ENCODE results near the gene CXCL11.

The CXCL11 gene

DNA sequence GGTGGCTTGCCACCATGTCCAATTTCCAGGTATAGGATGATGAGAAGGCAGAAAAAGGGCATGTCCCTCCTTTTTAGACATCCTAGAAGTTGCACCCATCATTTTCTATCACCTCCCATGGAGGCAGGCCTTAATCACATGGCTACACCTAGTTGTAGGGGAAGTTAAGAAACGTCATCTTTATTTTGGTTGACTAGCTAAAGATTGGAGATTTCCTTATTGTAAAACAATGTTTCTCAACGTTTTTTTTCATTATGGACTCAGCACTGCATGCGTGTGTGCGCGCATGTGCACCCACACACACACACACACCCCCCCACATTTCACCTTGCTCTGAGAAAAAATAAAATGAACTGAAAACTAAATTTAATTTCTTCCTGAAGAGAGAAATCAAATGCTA is 26.6 kb downstream of the CXCL11 start:
- TF ChIP-seq TEAD4 (IDR thresholded peaks at IDR 0.05): no peak
- TF ChIP-seq TAF1 (IDR thresholded peaks at IDR 0.05; ENCODE audit: low read depth): no peak
- no peak for TF ChIP-seq FOXM1 (IDR thresholded peaks at IDR 0.05; ENCODE audit: borderline replicate concordance, low read depth)
- no peak for TF ChIP-seq ZBTB7A (IDR thresholded peaks at IDR 0.05; ENCODE audit: low read depth)
- TF ChIP-seq, protein P1, sequence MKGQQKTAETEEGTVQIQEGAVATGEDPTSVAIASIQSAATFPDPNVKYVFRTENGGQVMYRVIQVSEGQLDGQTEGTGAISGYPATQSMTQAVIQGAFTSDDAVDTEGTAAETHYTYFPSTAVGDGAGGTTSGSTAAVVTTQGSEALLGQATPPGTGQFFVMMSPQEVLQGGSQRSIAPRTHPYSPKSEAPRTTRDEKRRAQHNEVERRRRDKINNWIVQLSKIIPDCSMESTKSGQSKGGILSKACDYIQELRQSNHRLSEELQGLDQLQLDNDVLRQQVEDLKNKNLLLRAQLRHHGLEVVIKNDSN (IDR thresholded peaks at IDR 0.05): no peak
- TF ChIP-seq, protein P2, sequence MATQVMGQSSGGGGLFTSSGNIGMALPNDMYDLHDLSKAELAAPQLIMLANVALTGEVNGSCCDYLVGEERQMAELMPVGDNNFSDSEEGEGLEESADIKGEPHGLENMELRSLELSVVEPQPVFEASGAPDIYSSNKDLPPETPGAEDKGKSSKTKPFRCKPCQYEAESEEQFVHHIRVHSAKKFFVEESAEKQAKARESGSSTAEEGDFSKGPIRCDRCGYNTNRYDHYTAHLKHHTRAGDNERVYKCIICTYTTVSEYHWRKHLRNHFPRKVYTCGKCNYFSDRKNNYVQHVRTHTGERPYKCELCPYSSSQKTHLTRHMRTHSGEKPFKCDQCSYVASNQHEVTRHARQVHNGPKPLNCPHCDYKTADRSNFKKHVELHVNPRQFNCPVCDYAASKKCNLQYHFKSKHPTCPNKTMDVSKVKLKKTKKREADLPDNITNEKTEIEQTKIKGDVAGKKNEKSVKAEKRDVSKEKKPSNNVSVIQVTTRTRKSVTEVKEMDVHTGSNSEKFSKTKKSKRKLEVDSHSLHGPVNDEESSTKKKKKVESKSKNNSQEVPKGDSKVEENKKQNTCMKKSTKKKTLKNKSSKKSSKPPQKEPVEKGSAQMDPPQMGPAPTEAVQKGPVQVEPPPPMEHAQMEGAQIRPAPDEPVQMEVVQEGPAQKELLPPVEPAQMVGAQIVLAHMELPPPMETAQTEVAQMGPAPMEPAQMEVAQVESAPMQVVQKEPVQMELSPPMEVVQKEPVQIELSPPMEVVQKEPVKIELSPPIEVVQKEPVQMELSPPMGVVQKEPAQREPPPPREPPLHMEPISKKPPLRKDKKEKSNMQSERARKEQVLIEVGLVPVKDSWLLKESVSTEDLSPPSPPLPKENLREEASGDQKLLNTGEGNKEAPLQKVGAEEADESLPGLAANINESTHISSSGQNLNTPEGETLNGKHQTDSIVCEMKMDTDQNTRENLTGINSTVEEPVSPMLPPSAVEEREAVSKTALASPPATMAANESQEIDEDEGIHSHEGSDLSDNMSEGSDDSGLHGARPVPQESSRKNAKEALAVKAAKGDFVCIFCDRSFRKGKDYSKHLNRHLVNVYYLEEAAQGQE (IDR thresholded peaks at IDR 0.05; ENCODE audit: low read depth): no peak
- no peak for TF ChIP-seq EGR1 (IDR thresholded peaks at IDR 0.05)
- TF ChIP-seq, protein P3, sequence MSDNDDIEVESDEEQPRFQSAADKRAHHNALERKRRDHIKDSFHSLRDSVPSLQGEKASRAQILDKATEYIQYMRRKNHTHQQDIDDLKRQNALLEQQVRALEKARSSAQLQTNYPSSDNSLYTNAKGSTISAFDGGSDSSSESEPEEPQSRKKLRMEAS (IDR thresholded peaks at IDR 0.05): no peak
- TF ChIP-seq CREB1 (IDR thresholded peaks at IDR 0.05; ENCODE audit: low read depth): no peak
- TF ChIP-seq NFIC (IDR thresholded peaks at IDR 0.05): no peak
- TF ChIP-seq EP300 (IDR thresholded peaks at IDR 0.05; ENCODE audit: borderline replicate concordance): no peak

DNA sequence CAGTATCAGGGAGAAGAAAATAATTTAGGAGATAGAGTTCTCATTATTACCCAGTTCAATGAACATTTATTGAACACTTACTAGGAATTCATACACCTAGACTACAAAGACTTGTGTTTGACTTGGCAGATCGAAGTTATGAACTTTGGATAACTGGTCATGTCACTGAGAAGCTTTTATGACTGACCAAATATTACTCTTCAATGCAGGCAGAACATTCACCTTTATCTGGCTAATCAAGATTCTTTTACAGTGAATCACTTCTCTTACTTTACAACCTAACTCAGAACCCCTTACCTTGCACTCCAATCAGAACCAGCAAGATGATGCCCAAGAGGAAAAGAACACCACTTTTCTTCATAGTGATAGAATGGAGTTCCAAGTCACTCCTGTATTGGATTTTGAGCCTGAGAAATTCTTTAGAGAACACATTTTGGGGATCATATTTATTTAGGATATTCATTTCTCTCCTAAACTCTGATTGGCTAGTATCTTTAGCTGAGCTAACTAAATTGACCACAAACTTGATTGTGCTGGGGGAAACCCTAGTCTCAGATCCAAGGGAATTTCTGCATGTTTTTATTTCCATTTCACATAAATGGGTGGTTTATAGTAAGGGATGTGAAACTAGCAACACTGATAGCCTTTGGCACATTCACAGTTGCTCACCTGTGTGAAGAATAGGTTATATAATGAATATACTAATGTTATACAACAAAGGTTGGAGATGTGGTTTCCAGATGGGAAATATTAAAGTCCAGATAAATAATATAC is 28.6 kb downstream of the CXCL11 start, which contains the start of gene CXCL9:
Gene CXCL9, minus strand, starts transcription at position 421 of the 774 bp plus-strand sequence. Its CDS starts 60 bp downstream, at position 361.
- TF ChIP-seq TEAD4 (IDR thresholded peaks at IDR 0.05): no peak
- no peak for TF ChIP-seq EP300 (IDR thresholded peaks at IDR 0.05; ENCODE audit: borderline replicate concordance)
- TF ChIP-seq NFIC (IDR thresholded peaks at IDR 0.05): no peak
- TF ChIP-seq, protein P3 (IDR thresholded peaks at IDR 0.05): no peak
- TF ChIP-seq, protein P2 (IDR thresholded peaks at IDR 0.05; ENCODE audit: low read depth): no peak
- no peak for TF ChIP-seq CREB1 (IDR thresholded peaks at IDR 0.05; ENCODE audit: low read depth)
- TF ChIP-seq TCF12 (IDR thresholded peaks at IDR 0.05; ENCODE audit: low read depth): no peak
- TF ChIP-seq, protein P1 (IDR thresholded peaks at IDR 0.05): no peak
- TF ChIP-seq TAF1 (IDR thresholded peaks at IDR 0.05; ENCODE audit: low read depth): no peak
- no peak for TF ChIP-seq FOXM1 (IDR thresholded peaks at IDR 0.05; ENCODE audit: borderline replicate concordance, low read depth)
- TF ChIP-seq CEBPB (IDR thresholded peaks at IDR 0.05): no peak
- no peak for TF ChIP-seq YY1 (IDR thresholded peaks at IDR 0.05; ENCODE audit: low read depth)
- no peak for TF ChIP-seq EGR1 (IDR thresholded peaks at IDR 0.05)
- no peak for TF ChIP-seq ZBTB7A (IDR thresholded peaks at IDR 0.05; ENCODE audit: low read depth)
- no peak for TF ChIP-seq RAD21 (IDR thresholded peaks at IDR 0.05; ENCODE audit: low read depth)

DNA sequence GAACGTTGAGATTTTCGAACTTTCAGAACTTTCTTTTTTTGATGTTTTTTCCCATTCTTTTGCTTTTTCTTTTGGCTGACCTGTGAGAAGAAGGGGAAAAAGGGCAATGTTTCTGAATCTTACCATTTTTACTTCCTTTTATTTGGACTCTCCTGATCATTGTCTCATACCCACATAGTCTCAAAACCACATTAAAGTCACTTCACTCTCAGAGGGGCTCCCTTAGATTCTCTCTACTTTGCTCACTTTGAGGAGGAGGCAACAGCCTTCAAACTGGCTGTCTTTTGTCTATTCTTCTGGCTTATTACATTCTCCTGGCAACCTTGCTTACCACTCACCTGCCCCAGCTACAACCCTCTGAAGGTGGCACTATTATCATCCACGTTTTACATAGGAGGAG is 32.2 kb downstream of the CXCL11 start:
- TF ChIP-seq CREB1 (IDR thresholded peaks at IDR 0.05; ENCODE audit: low read depth) (no peak), EP300 (IDR thresholded peaks at IDR 0.05; ENCODE audit: borderline replicate concordance) (no peak), TAF1 (IDR thresholded peaks at IDR 0.05; ENCODE audit: low read depth) (no peak), TCF12 (IDR thresholded peaks at IDR 0.05; ENCODE audit: low read depth) (no peak), RAD21 (IDR thresholded peaks at IDR 0.05; ENCODE audit: low read depth) (no peak), TEAD4 (IDR thresholded peaks at IDR 0.05) (no peak), FOXM1 (IDR thresholded peaks at IDR 0.05; ENCODE audit: borderline replicate concordance, low read depth) (no peak), CEBPB (IDR thresholded peaks at IDR 0.05) (no peak), NFIC (IDR thresholded peaks at IDR 0.05) (no peak), EGR1 (IDR thresholded peaks at IDR 0.05) (no peak), YY1 (IDR thresholded peaks at IDR 0.05; ENCODE audit: low read depth) (no peak), ZBTB7A (IDR thresholded peaks at IDR 0.05; ENCODE audit: low read depth) (no peak)
- TF ChIP-seq, protein P3 (IDR thresholded peaks at IDR 0.05): no peak
- TF ChIP-seq, protein P1 (IDR thresholded peaks at IDR 0.05): no peak
- TF ChIP-seq, protein P2 (IDR thresholded peaks at IDR 0.05; ENCODE audit: low read depth): no peak

Measured in Ishikawa (cell line).